ENCODE data around the gene ADARB2. TPM values are rescaled to one million over a fixed set of nuclear protein-coding genes. Genes with fewer than 3 reads are reported as not detected.

Gene ADARB2
- total and polyA plus RNA-seq, 2 experiments from 2014 or later, result not detected

GRCh38 chr10:1184541-1185430, 552.5 kb downstream of the ADARB2 start:
- H3K9me2 ChIP-seq (ENCODE audit: insufficient read depth), result no peaks in the 10 kb centered on the region
- WGBS, 2 experiments (ENCODE audit: low coverage in 1 of 2, low lambda C conversion rate in 2 of 2, missing lambda C conversion rate in 2 of 2), result 50 to 52% methylated on average over 41 to 42 of the region's 45 CpGs
- H3K9ac ChIP-seq, result no peak overlapping the region
- H3K4me2 ChIP-seq (ENCODE audit: unreplicated experiment), result no peak overlapping the region
- H2AFZ ChIP-seq, result no peak overlapping the region
- H3K4me3 ChIP-seq, result no peak overlapping the region
- H3K36me3 ChIP-seq (ENCODE audit: low read depth), result no peaks in the 10 kb centered on the region
- no peaks in the 10 kb centered on the region for H3F3A ChIP-seq (ENCODE audit: insufficient read depth)
- H3K27me3 ChIP-seq (replicated peaks; ENCODE audit: insufficient read depth), result peaks cover 15% of the 10 kb centered on the region
- H4K20me1 ChIP-seq (ENCODE audit: insufficient read depth), result no peaks in the 10 kb centered on the region
- H3K79me2 ChIP-seq (ENCODE audit: insufficient read depth), result no peaks in the 10 kb centered on the region
- in situ Hi-C loops (cut with MboI), result no loop called here
- TF ChIP-seq EZH2phosphoT487 (IDR thresholded peaks at IDR 0.05; ENCODE audit: insufficient read depth, low read depth) (no peak), EZH2 (IDR thresholded peaks at IDR 0.05; ENCODE audit: insufficient read depth, poor library complexity, severe bottlenecking) (no peak)
- DNase-seq, result no peak
- H3K27ac ChIP-seq, result no peak overlapping the region
- H3K9me3 ChIP-seq (ENCODE audit: low read depth), result no peaks in the 10 kb centered on the region
- H3K4me1 ChIP-seq (ENCODE audit: insufficient read depth), result no peaks in the 10 kb centered on the region

- DNase-seq, result no peak
- Histone ChIP-seq H2AFZ (no peak overlapping the region), H4K20me1 (ENCODE audit: insufficient read depth) (no peaks in the 10 kb centered on the region), H3K4me3 (no peak overlapping the region), H3K9me2 (ENCODE audit: insufficient read depth) (no peaks in the 10 kb centered on the region), H3K9me3 (ENCODE audit: low read depth) (no peaks in the 10 kb centered on the region), H3K36me3 (ENCODE audit: low read depth) (no peaks in the 10 kb centered on the region), H3K4me2 (ENCODE audit: unreplicated experiment) (no peak overlapping the region), H3F3A (ENCODE audit: insufficient read depth) (no peaks in the 10 kb centered on the region), H3K27me3 (replicated peaks; ENCODE audit: insufficient read depth) (peaks cover 13% of the 10 kb centered on the region), H3K9ac (no peak overlapping the region), H3K4me1 (ENCODE audit: insufficient read depth) (no peaks in the 10 kb centered on the region), H3K79me2 (ENCODE audit: insufficient read depth) (no peaks in the 10 kb centered on the region), H3K27ac (no peak overlapping the region)
- in situ Hi-C loops (cut with MboI), result no loop called here
- 28 to 34% methylated on average over 12 of the region's 12 CpGs for WGBS, 2 experiments (ENCODE audit: low coverage in 1 of 2, low lambda C conversion rate in 2 of 2, missing lambda C conversion rate in 2 of 2)
- TF ChIP-seq EZH2 (IDR thresholded peaks at IDR 0.05; ENCODE audit: insufficient read depth, poor library complexity, severe bottlenecking) (no peak), EZH2phosphoT487 (IDR thresholded peaks at IDR 0.05; ENCODE audit: insufficient read depth, low read depth) (no peak)
These were observed 553.6 kb downstream of the ADARB2 start for GRCh38 chr10:1183701-1184100.

- Histone ChIP-seq H3K79me2 (ENCODE audit: insufficient read depth) (no peaks in the 10 kb centered on the region), H3K4me1 (ENCODE audit: insufficient read depth) (no peaks in the 10 kb centered on the region), H2AFZ (no peak overlapping the region), H3K4me3 (no peak overlapping the region), H3K9me2 (ENCODE audit: insufficient read depth) (no peaks in the 10 kb centered on the region), H4K20me1 (ENCODE audit: insufficient read depth) (no peaks in the 10 kb centered on the region), H3K4me2 (ENCODE audit: unreplicated experiment) (no peak overlapping the region), H3K27ac (no peak overlapping the region), H3K9me3 (ENCODE audit: low read depth) (no peaks in the 10 kb centered on the region), H3F3A (ENCODE audit: insufficient read depth) (no peaks in the 10 kb centered on the region), H3K36me3 (ENCODE audit: low read depth) (no peaks in the 10 kb centered on the region), H3K9ac (no peak overlapping the region), H3K27me3 (replicated peaks; ENCODE audit: insufficient read depth) (peaks cover 6% of the 10 kb centered on the region; the same call in 1 of the 2 replicates)
- no peak for DNase-seq
- in situ Hi-C loops (cut with MboI), result no loop called here
- 39 to 61% methylated on average over 18 of the region's 18 CpGs for WGBS, 2 experiments (ENCODE audit: low coverage in 1 of 2, low lambda C conversion rate in 2 of 2, missing lambda C conversion rate in 2 of 2)
- no peak for TF ChIP-seq EZH2phosphoT487 (IDR thresholded peaks at IDR 0.05; ENCODE audit: insufficient read depth, low read depth)
- TF ChIP-seq EZH2 (IDR thresholded peaks at IDR 0.05; ENCODE audit: insufficient read depth, poor library complexity, severe bottlenecking), result no peak
These were observed 554.3 kb downstream of the ADARB2 start for GRCh38 chr10:1183033-1183396.

GRCh38 chr10:1182280-1183032, 554.9 kb downstream of the ADARB2 start:
- Histone ChIP-seq H3F3A (ENCODE audit: insufficient read depth) (no peaks in the 10 kb centered on the region), H3K27ac (no peak overlapping the region), H4K20me1 (ENCODE audit: insufficient read depth) (no peaks in the 10 kb centered on the region), H3K4me3 (no peak overlapping the region), H3K27me3 (replicated peaks; ENCODE audit: insufficient read depth) (peaks cover 4% of the 10 kb centered on the region), H3K79me2 (ENCODE audit: insufficient read depth) (no peaks in the 10 kb centered on the region), H3K36me3 (ENCODE audit: low read depth) (no peaks in the 10 kb centered on the region), H3K4me2 (ENCODE audit: unreplicated experiment) (no peak overlapping the region), H3K9me3 (ENCODE audit: low read depth) (no peaks in the 10 kb centered on the region), H2AFZ (no peak overlapping the region), H3K4me1 (ENCODE audit: insufficient read depth) (no peaks in the 10 kb centered on the region), H3K9me2 (ENCODE audit: insufficient read depth) (no peaks in the 10 kb centered on the region), H3K9ac (no peak overlapping the region)
- in situ Hi-C loops (cut with MboI), result no loop called here
- TF ChIP-seq EZH2phosphoT487 (IDR thresholded peaks at IDR 0.05; ENCODE audit: insufficient read depth, low read depth), result no peak
- TF ChIP-seq EZH2 (IDR thresholded peaks at IDR 0.05; ENCODE audit: insufficient read depth, poor library complexity, severe bottlenecking), result no peak
- DNase-seq, result no peak
- WGBS, 2 experiments (ENCODE audit: low coverage in 1 of 2, low lambda C conversion rate in 2 of 2, missing lambda C conversion rate in 2 of 2), result 25 to 28% methylated on average over 30 of the region's 30 CpGs
